ENCODE data around the gene SIN3B. TPM values are rescaled to one million over a fixed set of nuclear protein-coding genes. Genes with fewer than 3 reads are reported as not detected.

SIN3B gene
- total and polyA plus RNA-seq, 9 donors = 35.3 to 92.0 (median 56.9) TPM

DNA sequence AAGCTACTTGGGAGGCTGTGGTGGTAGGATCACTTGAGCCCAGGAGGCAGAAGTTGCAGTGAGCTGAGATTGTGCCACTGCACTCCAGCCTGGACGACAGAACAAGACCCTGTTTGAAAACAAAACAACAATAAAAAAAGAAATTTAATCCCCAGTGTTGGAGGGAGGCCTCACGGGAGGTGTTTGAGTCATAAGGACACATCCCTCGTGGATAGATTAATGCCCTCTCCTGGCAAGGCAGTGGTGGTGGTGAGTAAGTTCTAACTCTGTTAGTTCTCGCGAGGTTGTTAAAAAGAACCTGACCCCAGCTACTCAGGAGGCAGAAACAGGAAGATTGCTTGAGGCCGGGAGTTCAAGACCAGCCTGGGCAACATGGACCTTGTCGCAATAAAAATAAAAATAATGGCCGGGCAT, 27.6 kb upstream of the SIN3B start:
- 46 to 58% (median 46%) methylated on average over 8 of the region's 8 CpGs for WGBS, 3 donors
- TF ChIP-seq EP300 (IDR thresholded peaks at IDR 0.05) = no peak
- TF ChIP-seq POLR2A (IDR thresholded peaks at IDR 0.05) = no peak
- TF ChIP-seq, protein P1, sequence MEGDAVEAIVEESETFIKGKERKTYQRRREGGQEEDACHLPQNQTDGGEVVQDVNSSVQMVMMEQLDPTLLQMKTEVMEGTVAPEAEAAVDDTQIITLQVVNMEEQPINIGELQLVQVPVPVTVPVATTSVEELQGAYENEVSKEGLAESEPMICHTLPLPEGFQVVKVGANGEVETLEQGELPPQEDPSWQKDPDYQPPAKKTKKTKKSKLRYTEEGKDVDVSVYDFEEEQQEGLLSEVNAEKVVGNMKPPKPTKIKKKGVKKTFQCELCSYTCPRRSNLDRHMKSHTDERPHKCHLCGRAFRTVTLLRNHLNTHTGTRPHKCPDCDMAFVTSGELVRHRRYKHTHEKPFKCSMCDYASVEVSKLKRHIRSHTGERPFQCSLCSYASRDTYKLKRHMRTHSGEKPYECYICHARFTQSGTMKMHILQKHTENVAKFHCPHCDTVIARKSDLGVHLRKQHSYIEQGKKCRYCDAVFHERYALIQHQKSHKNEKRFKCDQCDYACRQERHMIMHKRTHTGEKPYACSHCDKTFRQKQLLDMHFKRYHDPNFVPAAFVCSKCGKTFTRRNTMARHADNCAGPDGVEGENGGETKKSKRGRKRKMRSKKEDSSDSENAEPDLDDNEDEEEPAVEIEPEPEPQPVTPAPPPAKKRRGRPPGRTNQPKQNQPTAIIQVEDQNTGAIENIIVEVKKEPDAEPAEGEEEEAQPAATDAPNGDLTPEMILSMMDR (IDR thresholded peaks at IDR 0.05) = no peak
- H3K36me3 ChIP-seq = no peaks in the 10 kb centered on the region
- no peak overlapping the region for H3K27ac ChIP-seq
- intact Hi-C loops (cut with DNase I) = no loop called here
- no peaks in the 10 kb centered on the region for H3K27me3 ChIP-seq
- no peaks in the 10 kb centered on the region for H3K9me3 ChIP-seq
- no peak overlapping the region for H3K4me3 ChIP-seq
- no peaks in the 10 kb centered on the region for H3K4me1 ChIP-seq (ENCODE audit: insufficient read depth)
- no peak for DNase-seq

DNA sequence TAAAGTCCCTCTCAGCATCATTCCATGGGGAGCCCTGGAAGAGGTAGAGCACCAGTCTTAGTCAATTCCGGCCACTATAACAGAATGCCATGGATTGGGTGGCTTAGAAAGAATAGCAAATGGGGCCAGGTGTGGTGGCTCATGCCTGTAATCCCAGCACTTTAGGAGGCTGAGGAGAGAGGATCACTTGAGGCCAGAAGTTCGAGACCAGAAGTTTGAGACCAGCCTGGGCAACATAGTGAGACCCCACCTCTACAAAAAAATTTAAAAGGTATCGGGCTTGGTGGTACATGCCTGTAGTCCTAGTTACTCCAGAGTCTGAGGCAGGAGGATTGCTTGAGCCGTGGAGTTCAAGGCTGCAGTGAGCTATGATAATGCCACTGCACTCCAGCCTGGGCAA, 25.0 kb upstream of the SIN3B start:
- intact Hi-C loops (cut with DNase I) = no loop called here
- Histone ChIP-seq H3K4me1 (ENCODE audit: insufficient read depth) (no peaks in the 10 kb centered on the region), H3K27ac (no peak overlapping the region), H3K36me3 (no peaks in the 10 kb centered on the region), H3K27me3 (no peaks in the 10 kb centered on the region), H3K4me3 (no peak overlapping the region), H3K9me3 (no peaks in the 10 kb centered on the region)
- TF ChIP-seq POLR2A (IDR thresholded peaks at IDR 0.05) (no peak), EP300 (IDR thresholded peaks at IDR 0.05) (no peak)
- TF ChIP-seq, protein P1 (IDR thresholded peaks at IDR 0.05) = no peak
- no peak for DNase-seq
- WGBS, 3 donors = 84 to 87% (median 85%) methylated on average over 4 of the region's 4 CpGs

DNA sequence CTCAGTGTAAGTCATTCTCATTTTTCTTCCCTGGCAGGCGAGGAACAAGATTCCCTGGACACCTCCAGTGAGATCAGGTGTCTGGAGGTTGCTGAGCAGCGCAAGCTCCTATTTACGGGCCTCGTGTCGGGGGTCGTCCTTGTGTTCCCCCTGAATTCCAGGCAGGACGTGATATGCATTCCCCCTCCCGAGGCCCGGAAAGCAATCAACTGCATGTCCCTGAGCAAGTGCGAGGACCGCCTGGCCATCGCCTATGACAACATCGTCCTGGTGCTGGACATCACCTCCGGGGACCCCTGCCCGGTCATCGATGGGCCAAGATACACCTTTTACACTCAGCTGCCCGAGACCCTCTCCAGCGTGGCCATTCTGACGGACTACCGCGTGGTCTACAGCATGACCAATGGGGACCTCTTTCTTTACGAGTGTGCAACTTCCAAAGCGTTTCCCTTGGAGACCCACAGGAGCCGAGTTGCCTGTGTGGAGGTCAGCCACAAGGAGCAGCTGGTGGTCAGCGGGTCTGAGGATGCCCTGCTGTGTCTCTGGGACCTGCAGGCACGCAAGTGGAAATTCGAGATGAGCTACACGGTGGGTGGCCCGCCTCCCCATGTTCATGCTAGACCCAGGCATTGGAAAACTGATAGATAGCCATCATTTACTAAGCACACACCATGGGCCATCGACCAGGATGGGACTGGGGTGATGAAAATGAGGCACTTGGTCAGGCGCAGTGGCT, 21.5 kb upstream of the SIN3B start:
- intact Hi-C loops (cut with DNase I) = no loop called here
- H3K4me3 ChIP-seq = no peak overlapping the region

DNA sequence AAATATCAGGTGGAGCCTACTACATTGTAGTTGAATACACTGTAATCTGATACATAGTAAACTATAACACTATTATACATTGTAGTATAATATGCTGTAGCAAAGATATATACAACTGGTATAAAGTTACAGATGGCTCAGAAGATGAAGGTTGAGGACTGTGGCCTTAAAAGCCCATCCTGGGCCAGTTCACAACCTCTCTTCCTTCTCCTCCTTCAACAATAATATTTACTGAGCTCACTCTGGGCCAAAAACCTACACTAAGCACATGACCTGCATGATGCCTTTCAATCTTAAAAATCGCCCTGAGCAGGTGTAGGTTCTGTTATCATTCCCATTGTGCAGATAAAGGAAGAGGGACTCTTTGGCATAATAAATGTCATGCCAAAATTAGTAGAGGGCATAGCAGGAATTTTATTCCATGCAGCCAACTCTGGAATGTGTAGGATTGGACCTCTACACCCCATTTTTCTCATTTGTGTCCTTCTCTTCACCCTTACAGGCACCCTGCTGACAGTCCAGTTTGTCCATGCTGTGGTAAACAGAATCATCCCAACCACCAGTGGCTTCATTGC, 14.6 kb upstream of the SIN3B start:
- H3K27ac ChIP-seq = no peak overlapping the region
- intact Hi-C loops (cut with DNase I) = no loop called here
- no peaks in the 10 kb centered on the region for H3K27me3 ChIP-seq
- H3K9me3 ChIP-seq = peaks cover 0 to 5% of the 10 kb centered on the region in 2 donors
- WGBS, 3 donors = 10 to 23% (median 18%) methylated on average over 1 of the region's 1 CpG
- TF ChIP-seq EP300 (IDR thresholded peaks at IDR 0.05) = no peak
- TF ChIP-seq, protein P1 (IDR thresholded peaks at IDR 0.05) = no peak
- TF ChIP-seq POLR2A (IDR thresholded peaks at IDR 0.05) = no peak
- no peaks in the 10 kb centered on the region for H3K36me3 ChIP-seq
- H3K4me3 ChIP-seq = no peak overlapping the region
- no peaks in the 10 kb centered on the region for H3K4me1 ChIP-seq (ENCODE audit: insufficient read depth)
- no peak for DNase-seq

More for the DNA sequence above, 21.5 kb upstream of the SIN3B start:
- 86 to 87% (median 87%) methylated on average over 31 of the region's 31 CpGs for WGBS, 3 donors
- Histone ChIP-seq H3K27me3 (no peaks in the 10 kb centered on the region), H3K4me1 (ENCODE audit: insufficient read depth) (no peaks in the 10 kb centered on the region), H3K27ac (no peak overlapping the region), H3K36me3 (no peaks in the 10 kb centered on the region), H3K9me3 (no peaks in the 10 kb centered on the region)
- DNase-seq = no peak
- TF ChIP-seq POLR2A (IDR thresholded peaks at IDR 0.05) = no peak

- H3K27ac ChIP-seq = no peak overlapping the region
- whole genome bisulfite sequencing, 3 donors = 57 to 61% (median 59%) methylated on average over 1 of the region's 1 CpG
- H3K9me3 ChIP-seq = no peaks in the 10 kb centered on the region
- no peaks in the 10 kb centered on the region for H3K27me3 ChIP-seq
- H3K4me3 ChIP-seq = no peak overlapping the region
- DNase-seq = no peak
- H3K4me1 ChIP-seq (ENCODE audit: insufficient read depth) = peaks cover 5% of the 10 kb centered on the region
- H3K36me3 ChIP-seq = no peaks in the 10 kb centered on the region
- TF ChIP-seq EP300 (IDR thresholded peaks at IDR 0.05) = no peak
- TF ChIP-seq POLR2A (IDR thresholded peaks at IDR 0.05) = no peak
- TF ChIP-seq, protein P1 (IDR thresholded peaks at IDR 0.05) = no peak
- intact Hi-C loops (cut with DNase I) = loop anchor here in 1 of 4 donors (1.0 to 10.0 kb wide), 2 partner anchors 39 to 455 kb away; no protein-coding TSS in a partner anchor
These were observed 9.1 kb upstream of the SIN3B start for GRCh38 chr19:16820056-16820455.

Data from ovary (tissue), 9 donors.